T-helper 9 cell (primary cell): Measurements from ENCODE around the gene SUPT20H.
"Not testable (repeated sequence)": the region's sequence is repeated elsewhere in the genome, so short reads cannot be mapped to it uniquely, and the experiment has no call there.

Experiments
- DNase-seq: peaks from one replicate; pipeline ENCODE4 v3.0.0-alpha.2; 2020

Gene SUPT20H

DNA sequence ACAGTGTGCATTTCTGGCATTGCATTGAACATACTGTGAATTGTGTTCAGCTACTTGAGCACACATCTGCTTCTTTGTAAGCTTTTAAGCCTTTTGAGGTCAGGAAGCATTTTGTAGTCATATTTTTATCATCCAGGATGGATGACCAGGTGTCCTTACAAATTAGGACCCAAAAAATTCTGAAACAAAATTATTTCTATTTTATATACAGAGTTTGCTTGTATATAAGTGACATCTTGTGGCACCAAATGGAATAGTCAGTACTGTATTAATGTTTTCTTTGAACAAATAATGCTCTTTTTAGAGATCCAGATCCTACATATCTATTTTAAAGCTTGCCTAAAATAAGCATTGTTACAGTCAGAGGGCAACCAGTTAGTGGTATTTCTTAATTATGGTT lies 9.5 kb upstream of the SUPT20H start:
- DNase-seq: no peak

DNA sequence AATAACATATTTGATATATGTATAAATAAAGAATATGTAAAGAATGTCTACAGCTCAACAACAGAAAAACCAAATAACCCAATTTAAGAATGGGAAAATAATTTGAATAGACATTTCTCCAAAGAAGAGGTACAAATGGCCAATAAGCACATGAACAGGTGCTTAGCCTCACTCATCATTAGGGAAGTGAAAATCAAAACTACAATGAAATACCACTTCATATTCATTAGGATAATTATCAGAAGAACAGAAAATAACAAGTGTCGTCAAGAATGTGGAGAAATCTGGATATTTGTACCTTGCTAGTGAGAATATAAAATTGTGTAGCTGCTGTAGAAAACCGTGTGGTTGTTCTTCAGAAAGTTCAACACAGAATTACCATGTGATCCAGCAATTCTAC lies 8.4 kb upstream of the SUPT20H start:
- no peak for DNase-seq

DNA sequence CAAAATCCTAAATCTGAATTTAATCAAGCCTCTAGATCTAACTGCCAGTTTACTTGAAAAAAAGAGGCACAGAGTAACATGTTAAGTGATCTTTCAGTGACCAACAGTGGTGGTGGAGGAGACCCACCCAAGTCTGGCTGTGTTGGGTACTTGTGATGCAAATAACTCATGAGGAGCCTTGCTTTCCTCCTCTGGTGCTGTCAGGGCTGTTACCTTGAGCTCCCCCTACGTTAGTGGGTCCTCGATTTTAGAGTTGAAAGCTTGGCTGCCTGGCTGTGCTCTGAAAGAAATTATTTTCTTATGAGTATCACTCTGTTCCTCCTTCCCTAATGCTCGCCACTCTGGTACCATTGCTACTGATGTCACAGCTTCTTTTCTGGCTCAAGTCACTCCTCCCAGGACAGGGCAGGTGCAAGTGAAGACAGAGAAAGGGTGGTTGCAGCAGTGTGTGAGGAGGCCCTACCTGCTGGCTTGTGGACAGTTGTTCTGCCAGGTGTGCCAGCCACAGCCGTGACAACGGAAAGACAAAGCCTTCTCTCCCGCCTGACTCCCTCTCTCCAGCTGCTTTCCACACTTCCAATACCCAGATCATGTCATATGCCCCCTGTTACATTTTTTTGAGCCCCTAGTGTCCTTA lies 6.5 kb upstream of the SUPT20H start:
- no peak for DNase-seq

DNA sequence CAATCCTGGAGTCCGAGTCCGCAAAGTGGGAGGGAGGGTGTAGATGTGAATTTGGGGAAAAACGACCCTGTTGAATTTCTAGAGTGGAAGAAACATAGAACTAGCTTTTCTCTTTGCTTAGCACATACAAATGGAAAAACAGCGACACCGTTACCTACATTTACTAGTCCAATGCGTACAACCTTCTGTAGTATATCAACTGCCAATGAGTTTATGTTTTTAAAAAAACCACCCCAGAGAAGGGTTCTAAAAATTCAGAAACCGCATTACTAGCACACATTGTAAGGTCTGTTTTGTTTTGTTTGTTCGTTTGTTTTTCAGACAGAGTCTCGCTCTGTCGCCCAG lies 332 bp upstream of the SUPT20H start:
- no peak for DNase-seq

DNA sequence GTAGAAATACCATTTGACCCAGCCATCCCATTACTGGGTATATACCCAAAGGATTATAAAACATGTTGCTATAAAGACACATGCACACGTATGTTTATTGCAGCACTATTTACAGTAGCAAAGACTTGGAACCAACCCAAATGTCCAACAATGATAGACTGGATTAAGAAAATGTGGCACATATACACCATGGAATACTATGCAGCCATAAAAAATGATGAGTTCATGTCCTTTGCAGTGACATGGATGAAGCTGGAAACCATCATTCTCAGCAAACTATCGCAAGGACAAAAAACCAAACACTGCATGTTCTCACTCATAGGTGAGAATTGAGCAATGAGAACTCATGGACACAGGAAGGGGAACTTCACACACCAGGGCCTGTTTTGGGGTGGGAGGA lies 3.3 kb downstream of the SUPT20H start:
- DNase-seq: not testable (repeated sequence)

DNA sequence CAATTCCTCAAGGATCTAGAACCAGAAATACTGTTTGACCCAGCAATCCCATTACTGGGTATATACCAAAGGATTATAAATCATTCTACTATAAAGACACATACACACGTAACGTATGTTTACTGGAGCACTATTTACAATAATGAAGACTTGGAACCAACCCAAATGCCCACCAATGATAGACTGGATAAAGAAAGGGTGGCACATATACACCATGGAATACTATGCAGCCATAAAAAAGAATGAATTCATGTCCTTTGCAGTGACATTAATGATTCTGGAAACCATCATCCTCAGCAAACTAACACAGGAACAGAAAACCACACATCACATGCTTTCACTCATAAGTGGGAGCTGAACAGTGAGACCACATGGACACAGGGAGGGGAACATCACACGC lies 6.4 kb downstream of the SUPT20H start:
- DNase-seq: not testable (repeated sequence)

DNA sequence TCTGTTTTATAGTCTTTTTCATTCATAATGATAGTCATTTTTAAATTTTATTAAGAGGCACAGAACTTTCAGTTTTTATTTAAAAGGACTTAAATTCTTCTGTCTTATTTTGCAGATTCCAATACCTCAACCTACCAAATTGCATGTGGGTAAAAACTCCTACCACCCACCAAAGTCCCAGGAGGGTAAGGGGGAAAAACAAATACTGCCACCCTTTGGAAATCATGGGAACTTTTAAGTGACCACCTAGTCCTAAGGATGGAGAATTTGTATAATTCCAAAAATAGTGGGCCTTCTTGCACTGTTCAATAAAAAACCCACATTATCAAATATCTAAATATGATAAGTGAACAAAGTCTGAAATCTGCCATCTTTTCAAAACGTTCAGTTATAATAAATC lies 9.7 kb downstream of the SUPT20H start:
- DNase-seq: no peak

DNA sequence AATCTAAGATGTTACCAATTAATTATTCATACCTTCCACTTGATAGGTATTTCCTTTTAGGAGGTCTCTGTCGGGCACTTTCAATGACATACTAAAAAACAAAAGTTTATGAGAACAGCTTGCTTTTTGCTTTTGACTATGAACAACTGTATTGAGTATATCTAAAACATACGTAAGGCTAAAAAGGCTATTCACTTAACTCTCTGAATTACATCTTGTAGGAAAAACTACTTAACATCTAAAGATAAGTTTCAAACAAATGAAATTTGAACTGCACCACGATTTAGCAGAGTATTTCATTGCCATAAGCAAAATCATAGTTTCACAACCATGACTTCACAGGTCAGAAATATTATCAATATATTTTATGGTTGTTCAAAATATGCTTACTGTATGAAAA lies 11.6 kb downstream of the SUPT20H start:
- DNase-seq: no peak

DNA sequence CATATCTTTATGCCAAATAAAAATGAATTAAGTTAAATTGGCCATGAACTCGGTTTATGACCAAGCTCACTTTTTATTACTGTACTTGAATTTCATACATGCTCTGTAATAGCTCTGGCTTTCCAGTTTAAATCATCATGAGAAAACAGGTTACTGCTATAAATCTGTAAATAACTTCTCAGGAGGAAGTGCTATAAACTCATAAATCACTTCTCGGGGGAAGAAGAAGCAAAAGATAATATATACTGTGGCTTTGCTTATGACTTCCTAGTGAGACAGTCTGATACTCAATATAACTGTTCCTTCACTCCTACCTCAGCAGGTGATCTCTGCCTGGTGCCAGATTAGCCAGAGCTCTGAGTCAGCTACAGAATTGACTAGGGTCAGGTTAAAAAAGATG lies 12.5 kb downstream of the SUPT20H start:
- DNase-seq: no peak

DNA sequence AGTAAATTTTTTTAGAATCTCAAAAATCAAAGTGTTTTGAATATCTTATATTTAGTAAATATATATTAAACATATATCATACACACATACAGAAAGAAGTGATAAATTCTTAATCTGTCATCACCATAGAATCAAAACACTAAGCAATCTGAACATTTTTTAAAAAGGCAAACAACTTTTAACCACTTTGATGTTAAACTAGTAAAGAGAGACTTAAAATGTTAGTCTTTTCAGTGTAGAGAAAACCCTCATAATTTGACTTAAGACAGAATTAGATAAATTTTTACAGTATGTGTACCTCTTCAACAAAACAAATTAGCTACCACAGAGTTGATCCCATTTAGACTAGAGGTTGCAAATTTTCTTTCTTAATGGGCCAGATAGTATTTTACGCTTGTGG lies 13.4 kb downstream of the SUPT20H start:
- no peak for DNase-seq

DNA sequence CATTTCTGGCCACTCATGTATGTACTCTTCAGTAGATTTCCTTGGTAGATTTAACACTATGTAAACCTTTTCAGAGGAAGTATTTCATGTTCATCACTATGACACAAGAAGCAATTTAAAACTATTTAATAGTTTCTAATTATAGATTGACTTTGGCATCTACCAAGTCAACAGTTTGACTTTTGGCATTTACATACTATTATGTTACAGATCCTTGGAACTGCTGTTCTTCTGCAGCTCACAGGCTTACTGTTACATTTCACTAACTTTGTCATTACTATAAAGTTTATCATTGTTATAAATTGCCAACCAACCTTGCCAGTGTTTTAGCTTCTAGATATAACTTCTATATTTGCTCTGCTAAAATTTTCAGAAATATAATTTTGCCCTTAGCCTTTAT lies 18.7 kb downstream of the SUPT20H start:
- no peak for DNase-seq

DNA sequence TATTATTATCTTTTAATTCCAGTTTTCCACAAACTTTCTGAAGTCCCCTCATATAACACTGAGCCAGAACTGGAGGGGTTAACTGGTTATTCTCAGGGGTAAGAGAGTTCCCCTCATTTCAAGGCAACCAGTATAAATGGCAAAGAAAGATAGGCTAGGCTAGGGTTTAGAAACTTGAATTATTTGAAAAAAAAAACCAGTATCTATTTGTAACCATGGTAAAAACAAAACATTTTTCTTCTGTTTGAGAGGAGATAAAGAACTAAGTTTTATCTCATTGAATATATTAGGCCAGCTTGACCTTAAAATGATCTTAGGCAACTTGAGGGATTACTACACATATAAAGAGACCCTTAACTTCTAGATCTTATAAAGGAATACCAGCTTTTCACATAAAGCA lies 19.6 kb downstream of the SUPT20H start:
- DNase-seq: no peak

DNA sequence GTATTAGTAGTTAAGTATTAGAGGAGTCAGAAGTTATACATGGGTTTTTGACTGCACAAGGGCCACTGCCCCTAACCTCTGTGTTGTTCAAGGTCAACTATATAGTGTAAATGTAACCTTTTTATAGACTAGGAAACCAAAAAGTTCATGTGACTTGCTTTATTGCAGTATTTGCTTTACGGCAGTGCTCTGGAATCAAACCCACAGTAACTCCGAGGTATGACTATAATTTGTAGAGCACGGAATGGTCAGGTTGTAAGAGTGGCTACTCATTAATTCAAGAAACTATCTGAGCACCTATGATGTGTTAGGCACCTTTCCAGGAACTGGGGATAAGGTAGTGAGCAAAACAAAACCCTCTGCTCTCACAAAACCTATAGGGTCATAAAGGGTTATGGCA lies 22.2 kb downstream of the SUPT20H start:
- DNase-seq: no peak

DNA sequence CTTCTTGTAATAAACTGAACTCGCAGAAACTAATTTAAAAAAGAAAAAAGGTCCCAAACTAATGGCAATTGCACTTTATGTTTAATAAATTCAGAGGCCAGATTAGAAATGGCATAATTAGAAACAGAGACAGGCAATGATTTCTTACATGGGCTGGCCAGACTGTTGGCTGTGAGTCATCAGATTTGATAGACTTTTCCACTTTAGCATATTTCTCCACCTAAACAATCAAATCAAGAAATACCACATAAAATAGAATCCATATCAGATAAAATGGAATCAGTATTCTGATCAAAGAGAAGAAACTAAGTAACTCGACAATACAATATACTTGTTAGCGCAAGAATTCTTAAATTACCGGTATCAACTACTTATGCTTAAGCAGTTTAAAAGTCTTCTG lies 29.9 kb downstream of the SUPT20H start:
- DNase-seq: no peak

DNA sequence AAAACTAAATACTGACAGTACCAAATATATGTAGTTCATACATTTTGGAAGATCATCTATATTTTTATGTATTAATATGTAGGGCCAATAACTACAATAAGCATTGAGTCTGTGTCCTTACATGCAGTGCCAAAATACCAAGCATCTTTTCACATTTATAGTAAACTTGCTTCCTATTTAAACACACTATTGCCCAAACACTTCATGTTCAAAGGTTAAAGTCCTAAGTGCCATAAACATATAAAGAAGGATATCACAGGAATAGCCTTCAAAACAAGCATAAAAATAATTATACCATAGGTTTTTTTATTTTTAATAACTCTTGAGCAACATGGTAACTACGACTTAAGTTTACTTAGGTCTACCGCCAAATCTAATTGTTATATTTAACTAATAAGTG lies 31.8 kb downstream of the SUPT20H start:
- no peak for DNase-seq

DNA sequence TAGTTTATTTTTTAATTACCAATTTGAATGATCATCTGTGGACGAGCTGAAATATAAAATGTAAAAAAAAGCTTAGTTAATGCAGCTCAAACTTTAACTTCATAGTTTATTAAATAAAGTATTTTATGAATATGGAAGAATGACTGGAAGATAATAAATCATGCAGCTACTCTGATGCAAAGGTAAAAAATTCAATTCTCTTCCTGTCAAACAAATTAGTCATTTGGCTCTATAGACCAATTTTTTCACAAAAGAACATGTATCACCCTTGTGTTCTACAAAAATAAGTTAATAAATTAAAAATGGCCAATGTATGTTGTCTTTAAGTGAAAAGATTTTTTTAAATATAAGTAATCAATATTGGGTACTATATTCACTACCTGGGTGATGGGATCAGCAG lies 32.7 kb downstream of the SUPT20H start:
- no peak for DNase-seq

DNA sequence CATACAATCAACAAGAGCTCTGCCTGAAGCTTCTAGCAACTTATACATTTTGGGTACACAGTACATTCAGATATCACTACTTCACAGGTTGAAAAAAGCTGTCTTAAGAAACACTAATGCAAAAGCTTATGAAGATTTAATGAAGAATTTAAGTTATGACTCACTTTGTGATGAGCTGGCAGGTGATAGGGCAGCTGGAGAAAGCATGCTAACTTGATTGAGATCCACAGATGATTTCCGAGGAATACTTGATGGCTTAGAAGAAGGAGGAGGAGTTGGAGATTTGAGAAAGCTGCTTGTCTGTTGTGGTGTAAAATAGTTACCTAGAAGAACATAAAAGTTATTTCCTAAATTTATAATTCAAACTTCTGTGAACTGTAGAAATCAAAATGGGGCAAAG lies 35.6 kb downstream of the SUPT20H start:
- DNase-seq: no peak

DNA sequence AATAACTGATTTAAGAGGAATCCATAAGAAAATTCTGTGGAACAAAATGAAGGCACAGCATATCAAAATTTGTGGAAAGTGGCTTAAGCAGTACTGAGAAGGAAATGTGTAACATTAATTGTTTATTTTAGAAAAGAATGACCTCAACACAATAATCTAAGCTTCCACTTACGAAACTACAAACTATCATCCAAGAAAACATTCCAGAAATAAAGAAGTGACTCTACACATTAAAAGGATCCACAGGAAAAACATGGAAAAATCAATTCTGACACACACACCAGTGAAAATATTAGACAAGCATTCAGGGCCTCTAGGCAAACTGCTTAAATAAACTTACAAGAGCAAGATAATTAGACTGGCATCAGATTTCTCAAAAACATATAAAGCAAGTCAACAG lies 44.9 kb downstream of the SUPT20H start:
- no peak for DNase-seq

DNA sequence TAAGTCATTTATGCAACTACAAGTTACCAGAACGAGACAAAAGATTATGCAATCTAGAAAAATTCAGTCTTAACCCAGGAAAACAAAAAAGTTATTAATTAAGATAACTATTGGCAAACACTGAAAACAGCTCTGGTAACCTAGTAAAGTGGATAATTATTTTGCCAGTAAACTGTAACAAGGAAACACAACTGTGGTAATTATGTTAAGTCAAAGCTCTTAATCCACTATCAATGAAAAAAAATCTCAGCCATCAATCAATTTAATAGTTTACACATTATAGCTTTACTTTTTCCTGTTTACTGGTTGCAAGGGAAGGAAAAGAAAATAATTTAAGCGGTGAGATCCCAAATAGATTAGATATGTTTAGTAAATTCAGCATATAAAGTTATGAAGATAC lies 47.7 kb downstream of the SUPT20H start:
- DNase-seq: no peak

DNA sequence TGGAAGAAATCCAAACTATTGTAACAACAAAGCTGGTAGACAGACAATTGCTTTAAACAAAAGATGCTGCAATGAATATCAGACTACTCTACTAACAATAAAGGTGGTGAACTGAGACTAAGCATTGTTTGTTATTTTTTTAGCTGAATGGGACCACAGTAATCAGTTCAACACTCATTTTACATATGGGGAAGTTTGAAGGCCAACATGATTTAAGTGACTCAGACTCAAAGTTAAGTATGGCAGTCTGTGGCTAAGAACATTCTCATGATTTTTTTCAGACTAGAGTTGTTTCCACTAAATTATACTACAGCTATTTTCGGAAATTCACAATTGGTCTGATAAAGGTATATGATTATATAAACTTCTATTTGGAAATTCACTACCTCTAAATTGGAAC lies 48.5 kb downstream of the SUPT20H start:
- DNase-seq: no peak

DNA sequence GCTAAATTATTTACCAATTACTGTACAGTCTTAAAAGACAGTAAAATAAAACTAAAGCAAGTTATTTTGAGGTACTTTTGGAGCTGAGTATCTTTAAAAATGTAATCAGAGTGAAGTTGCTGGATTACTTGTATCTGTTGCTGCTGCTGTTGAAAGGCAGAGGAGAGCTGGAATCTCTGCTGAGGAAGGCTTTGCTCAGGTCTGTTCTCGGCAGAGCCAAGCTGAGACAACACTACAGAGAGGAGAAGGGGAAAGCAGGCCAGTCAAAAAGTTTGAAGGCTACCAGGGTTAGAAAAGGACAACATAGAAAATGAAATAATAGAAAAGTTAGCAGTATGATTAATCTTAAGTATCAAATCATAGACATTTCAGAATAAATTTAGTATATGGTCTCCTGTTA lies 49.1 kb downstream of the SUPT20H start:
- DNase-seq: no peak

DNA sequence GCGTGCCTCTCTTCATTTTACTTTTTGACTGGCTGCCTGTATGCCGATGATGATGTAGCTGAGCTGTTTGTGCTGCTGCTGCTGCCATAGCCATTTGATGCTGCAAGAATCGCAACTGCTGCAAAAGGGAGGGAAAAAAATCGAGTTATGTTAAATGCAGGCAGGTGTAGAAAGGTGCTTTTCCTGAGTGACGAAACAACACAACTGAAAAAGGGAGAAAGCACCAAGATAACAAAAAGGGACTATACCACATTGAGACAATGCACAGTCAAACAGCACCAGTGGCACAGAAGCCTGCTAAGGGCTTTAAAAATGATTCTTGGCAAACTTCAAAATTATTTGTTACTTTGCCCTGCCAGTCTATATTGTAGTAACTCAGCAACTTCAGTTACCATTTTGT lies 49.8 kb downstream of the SUPT20H start:
- DNase-seq: no peak

DNA sequence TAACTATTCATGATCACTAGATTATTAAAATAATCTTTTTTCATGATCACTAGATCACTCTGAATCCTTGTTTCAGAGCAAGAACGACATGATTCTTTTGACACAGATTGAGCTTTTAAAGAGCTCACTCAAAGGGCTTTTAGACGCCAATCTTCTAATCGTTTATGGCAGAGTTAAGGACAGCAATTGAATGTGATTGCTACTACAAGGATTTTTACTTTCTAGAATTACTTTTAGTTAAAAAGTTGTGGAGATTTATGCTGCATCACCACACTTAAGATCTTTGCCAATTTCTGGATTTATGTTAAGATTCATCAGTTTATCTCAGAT lies 57.6 kb downstream of the SUPT20H start:
- no peak for DNase-seq

DNA sequence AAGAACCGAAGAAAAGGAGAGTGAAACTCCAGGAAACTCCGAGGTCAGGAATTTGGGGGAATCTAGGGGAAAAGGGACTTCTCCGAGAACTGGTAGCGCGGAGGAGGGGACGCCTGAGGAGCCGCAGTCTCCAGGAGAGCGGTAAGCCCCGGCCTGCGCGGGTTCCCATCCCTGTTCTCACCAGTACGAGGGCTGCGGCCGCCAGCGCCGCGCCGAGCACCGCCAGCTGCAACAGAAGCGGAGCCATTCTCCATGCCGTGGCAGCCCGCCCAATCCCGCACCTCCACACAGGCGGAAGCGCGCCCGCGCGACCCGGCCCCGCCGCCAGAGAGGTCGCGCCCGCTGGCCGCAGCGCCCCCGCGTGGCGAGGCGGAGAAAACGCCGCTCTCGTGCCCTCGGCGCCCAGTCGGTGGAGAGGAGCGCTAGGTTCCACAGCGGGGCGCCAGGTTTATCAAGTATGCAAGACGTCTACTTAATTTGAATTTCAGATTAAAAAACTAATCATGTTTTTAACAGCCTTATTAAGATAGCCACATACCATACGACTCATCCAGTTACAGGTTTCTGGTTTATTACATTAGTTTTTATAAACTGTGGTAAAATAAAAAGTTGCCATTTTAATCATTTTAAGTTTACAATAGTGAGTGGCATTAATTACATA lies 60.3 kb downstream of the SUPT20H start, which contains the start of gene ALG5:
ALG5 (minus strand) TSS at position 287 of the 661 bp plus-strand sequence; CDS start at position 247, 40 bp downstream.
- peak; percentile 92 for DNase-seq

DNA sequence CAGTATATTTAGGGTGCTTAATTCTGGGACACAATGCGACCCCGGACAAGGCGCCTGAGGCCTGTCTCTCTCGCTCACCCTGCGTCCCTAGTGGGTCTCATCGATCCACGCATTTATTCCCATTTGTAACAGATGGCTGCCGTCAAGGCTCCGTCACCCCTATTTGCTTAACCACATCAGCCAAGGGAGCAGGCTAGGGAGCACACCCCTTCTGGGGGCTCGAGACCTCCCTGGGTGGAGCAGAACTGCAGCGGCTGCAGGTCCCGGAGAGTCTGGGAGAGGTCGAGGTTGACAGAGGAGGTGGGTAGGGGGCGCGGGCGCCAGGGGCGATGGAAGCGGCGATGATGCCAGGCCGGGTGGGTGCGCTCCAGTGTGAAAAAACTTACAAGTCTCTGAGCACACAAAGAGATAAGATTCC lies 60.9 kb downstream of the SUPT20H start:
- peak; percentile 8 for DNase-seq
